Spleen (tissue), 13 donors: ENCODE results near the gene DPM1. TPM values are rescaled to one million over a fixed set of nuclear protein-coding genes. Genes with fewer than 3 reads are reported as not detected.

Source experiments
- DNase-seq: peaks from one replicate; pipeline ENCODE4 v3.0.0-alpha.2; 2020
- H3K27ac ChIP-seq, 8 donors: fragments of 200-600 bp; sonication (generic) in 7 of 8; 1 replicate in 4 of 8; 2 replicates in 4 of 8; pipeline versions ENCODE4 v1.5.0 to v1.8.0; 2016 to 2021; ENCODE audit warnings: inconsistent platforms in 4 of 8, mild to moderate bottlenecking in 4 of 8, moderate library complexity in 1 of 8
- H3K27me3 ChIP-seq, 7 donors: fragments of 200-600 bp; sonication (generic) in 6 of 7; replicated peaks in 1 of 7; 1 replicate in 4 of 7; 2 replicates in 3 of 7; pipeline versions ENCODE4 v1.5.0 to v1.8.0; 2016 to 2021; ENCODE audit warnings: inconsistent platforms in 3 of 7, mild to moderate bottlenecking in 1 of 7
- H3K36me3 ChIP-seq, 6 donors: fragments of 200-600 bp; sonication (generic) in 5 of 6; 1 replicate in 4 of 6; 2 replicates in 2 of 6; pipeline versions ENCODE4 v1.5.0 to v1.8.0; 2016 to 2021; ENCODE audit warnings: inconsistent platforms in 2 of 6
- H3K4me1 ChIP-seq, 6 donors: fragments of 200-600 bp; sonication (generic) in 5 of 6; 1 replicate in 3 of 6; 2 replicates in 3 of 6; pipeline versions ENCODE4 v1.5.0 to v1.8.0; 2016 to 2021; ENCODE audit warnings: inconsistent platforms in 3 of 6
- H3K4me3 ChIP-seq, 8 donors: fragments of 200-600 bp; sonication (generic) in 7 of 8; 1 replicate in 4 of 8; 2 replicates in 4 of 8; pipeline versions ENCODE4 v1.5.0 to v1.8.0; 2016 to 2021; ENCODE audit warnings: inconsistent platforms in 4 of 8, mild to moderate bottlenecking in 4 of 8, moderate library complexity in 2 of 8
- H3K9me3 ChIP-seq, 8 donors: fragments of 200-600 bp; sonication (generic) in 7 of 8; 1 replicate in 4 of 8; 2 replicates in 4 of 8; pipeline versions ENCODE4 v1.5.0 to v1.8.0; 2016 to 2021; ENCODE audit warnings: inconsistent platforms in 4 of 8
- POLR2A ChIP-seq, 3 donors: fragments of 450-650 bp; IDR thresholded peaks; one replicate each; pipeline ENCODE4 v1.5.1; 2017; ENCODE audit warnings: antibody characterized with exemption in 3 of 3, mild to moderate bottlenecking in 1 of 3
- POLR2AphosphoS5 ChIP-seq, 3 donors: sonication (generic); formaldehyde crosslinking; IDR thresholded peaks; one replicate each; pipeline ENCODE4 v1.5.1; 2017; ENCODE audit warnings: antibody characterized with exemption in 3 of 3
- WGBS, 5 donors: extraction: QIAGEN DNeasy Blood & Tissue Kit in 3 of 5; methylation state at CpG; one replicate each; pipeline versions ENCODE4 v1.1.5 to v1.1.7; 2013 to 2018; 5-methylcytosine and 5-hydroxymethylcytosine counted together
- intact Hi-C: fragments of 100-400 bp; cut with DNase I; formaldehyde crosslinking; loops from one replicate; pipeline ENCODE4 v1.15.0; 2023; ENCODE audit warnings: low total_unique reads
- long read RNA-seq, 2 donors: transcript quantifications; one replicate each; lab custom pipeline, GENCODE V29; 2026
- polyA plus RNA-seq, 3 donors: library from polyadenylated mRNA; stranded (reverse); fragments of 200-250 nt; gene quantifications; one replicate each; pipeline ENCODE4 v1.2.1, GENCODE V29; 2013
- total RNA-seq, 7 donors: library from RNA; depleted of rRNA in 3 of 7; stranded (reverse); fragments of >200 nt in 3 of 7; fragmentation: NEBNext Ultra II Directional in 4 of 7; extraction: Animal tissue kit (Norgen Biotek cat#: 25700) in 4 of 7; gene quantifications; one replicate each; pipeline versions ENCODE4 v1.1.0 to v1.2.1, GENCODE V29; 2016 to 2021
- TF ChIP-seq, protein P1 (sequence below), 11 experiments: fragments of 200-600 bp in 7 of 11; fragments of 450-650 bp in 4 of 11; sonication (generic) in 4 of 11; IDR thresholded peaks in 8 of 11; conservative IDR thresholded peaks in 3 of 11; 1 replicate in 7 of 11; 2 replicates in 4 of 11; pipeline versions ENCODE4 v1.4.0 to v1.8.0; 2016 to 2021; ENCODE audit warnings: antibody characterized with exemption in 11 of 11, inconsistent platforms in 4 of 11, mild to moderate bottlenecking in 1 of 11
- donor health status: healthy with polysubstance abuse.
- donor health status: DM: no; HTN: no; CAD: no; lungs with moderate emphysema.
- donor health status: DM: no; HTN: no; CAD: no.
- donor health status: Bipolar disorder and iron deficiency.
- donor health status: healthy.
- donor health status: DM: no; HTN: no; CAD: no.
- donor health status: DM: yes; HTN: yes; CAD: no.

DPM1 gene
- total RNA-seq (10 to 100 TPM; 28.1 to 62.5 (median 37.9) TPM), polyA plus RNA-seq (10 to 100 TPM; 40.7 to 65.0 (median 46.9) TPM)
- long read RNA-seq, donor 1, transcript DPM1-203 (9 exons, 1,075 nt) = major isoform, 10 of 76 reads
- long read RNA-seq, donor 1, partial matches to known transcripts = 50 of 76 reads
- long read RNA-seq, donor 1, other reads (novel, unspliced or antisense) = 15 of 76 reads
- long read RNA-seq, donor 2, transcript DPM1-203 (9 exons, 1,075 nt) = major isoform, 7 of 60 reads
- long read RNA-seq, donor 2, partial matches to known transcripts = 41 of 60 reads
- long read RNA-seq, donor 2, other reads (novel, unspliced or antisense) = 10 of 60 reads

DNA sequence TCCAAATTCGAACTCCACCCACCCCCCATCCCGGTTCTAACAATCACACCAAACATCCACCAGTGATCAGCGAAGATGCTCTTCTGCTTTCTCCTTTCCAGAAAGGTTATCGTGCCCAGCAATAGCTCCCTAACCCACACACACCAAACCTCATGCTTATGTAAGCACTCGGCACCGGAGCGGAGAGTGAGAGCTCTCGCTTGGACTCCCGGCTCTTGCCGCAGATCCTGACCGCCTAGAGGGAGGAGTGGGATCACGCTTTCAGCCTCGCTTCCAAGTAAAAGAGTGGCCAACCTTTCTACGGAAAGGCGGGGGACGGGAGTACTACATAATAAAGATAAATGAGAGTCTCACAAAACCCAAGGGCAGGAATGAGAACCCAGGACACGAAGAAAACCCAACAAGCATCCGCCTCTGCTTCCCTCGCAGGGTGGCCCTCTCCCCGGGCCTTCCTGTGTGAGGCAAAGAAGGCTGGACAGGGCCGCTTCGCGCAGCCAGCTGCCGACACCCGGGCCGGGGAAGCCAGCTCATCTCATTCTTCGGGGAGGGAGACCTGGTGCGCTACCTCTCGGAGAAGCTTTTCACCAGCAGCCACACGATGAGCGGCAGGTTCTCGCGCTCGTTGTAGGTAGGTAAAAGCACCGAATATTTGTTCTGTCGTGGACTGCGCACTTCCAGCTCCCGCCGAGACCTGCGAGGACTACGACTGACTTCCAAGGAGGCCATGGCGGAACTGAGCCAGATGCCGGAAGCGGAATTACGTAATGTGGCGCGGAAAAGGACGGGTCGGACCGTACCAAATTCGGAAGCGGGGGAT lies at the start of gene DPM1:
Gene DPM1, minus strand, starts transcription at position 735 of the 817 bp plus-strand sequence. Its CDS starts 9 bp downstream, at position 726.
- WGBS, 5 donors = 0 to 1% (median 0%) methylated on average over 49 to 52 of the region's 52 CpGs
- Histone ChIP-seq H3K36me3 (peaks cover 0 to 50% (median 19%) of the 10 kb centered on the region in 6 donors), H3K9me3 (no peaks in the 10 kb centered on the region), H3K4me3 (peak within 1 kb of the TSS; percentile 85 to 100 (median 98)), H3K27me3 (no peaks in the 10 kb centered on the region), H3K27ac (peak within 1 kb of the TSS; percentile 87 to 98 (median 94)), H3K4me1 (peaks cover 45 to 89% (median 65%) of the 10 kb centered on the region in 6 donors)
- intact Hi-C loops = no loop called here
- TF ChIP-seq, protein P1, sequence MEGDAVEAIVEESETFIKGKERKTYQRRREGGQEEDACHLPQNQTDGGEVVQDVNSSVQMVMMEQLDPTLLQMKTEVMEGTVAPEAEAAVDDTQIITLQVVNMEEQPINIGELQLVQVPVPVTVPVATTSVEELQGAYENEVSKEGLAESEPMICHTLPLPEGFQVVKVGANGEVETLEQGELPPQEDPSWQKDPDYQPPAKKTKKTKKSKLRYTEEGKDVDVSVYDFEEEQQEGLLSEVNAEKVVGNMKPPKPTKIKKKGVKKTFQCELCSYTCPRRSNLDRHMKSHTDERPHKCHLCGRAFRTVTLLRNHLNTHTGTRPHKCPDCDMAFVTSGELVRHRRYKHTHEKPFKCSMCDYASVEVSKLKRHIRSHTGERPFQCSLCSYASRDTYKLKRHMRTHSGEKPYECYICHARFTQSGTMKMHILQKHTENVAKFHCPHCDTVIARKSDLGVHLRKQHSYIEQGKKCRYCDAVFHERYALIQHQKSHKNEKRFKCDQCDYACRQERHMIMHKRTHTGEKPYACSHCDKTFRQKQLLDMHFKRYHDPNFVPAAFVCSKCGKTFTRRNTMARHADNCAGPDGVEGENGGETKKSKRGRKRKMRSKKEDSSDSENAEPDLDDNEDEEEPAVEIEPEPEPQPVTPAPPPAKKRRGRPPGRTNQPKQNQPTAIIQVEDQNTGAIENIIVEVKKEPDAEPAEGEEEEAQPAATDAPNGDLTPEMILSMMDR (IDR thresholded peaks at IDR 0.05 in 8 of 11, conservative IDR thresholded peaks at IDR 0.05 in 3 of 11) = no peak
- peak in 2 of 3 donors; percentile 54 to 68 for TF ChIP-seq POLR2A (IDR thresholded peaks at IDR 0.05)
- peak; percentile 88 to 99 (median 93) for TF ChIP-seq POLR2AphosphoS5 (IDR thresholded peaks at IDR 0.05)
- DNase-seq = peak; percentile 95

DNA sequence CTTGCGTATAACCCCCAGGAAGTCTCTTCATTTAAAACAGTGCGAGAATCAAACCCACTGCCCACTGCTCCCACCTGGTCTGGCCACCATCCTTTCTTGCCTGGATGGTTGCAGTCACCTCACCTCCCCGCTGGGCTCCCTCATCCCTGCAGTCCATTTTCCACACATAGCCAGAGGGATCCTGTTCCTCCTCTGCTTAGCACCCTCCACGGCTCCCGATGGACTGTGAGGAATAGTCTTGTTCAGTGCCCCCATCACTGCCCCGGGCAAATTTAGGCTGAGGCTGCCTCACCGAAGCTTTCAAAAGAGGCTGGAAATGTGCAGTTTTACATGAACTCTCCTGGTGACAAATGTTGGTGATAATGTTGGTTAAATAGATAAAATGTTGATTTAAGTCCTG lies 46.9 kb upstream of the DPM1 start:
- WGBS, 5 donors = 87 to 96% (median 92%) methylated on average over 7 of the region's 7 CpGs
- Histone ChIP-seq H3K9me3 (no peaks in the 10 kb centered on the region), H3K4me3 (no peak overlapping the region), H3K4me1 (no peaks in the 10 kb centered on the region), H3K36me3 (no peaks in the 10 kb centered on the region), H3K27ac (no peak overlapping the region), H3K27me3 (peaks cover 0 to 16% (median 0%) of the 10 kb centered on the region in 7 donors)
- DNase-seq = no peak
- intact Hi-C loops = no loop called here
- TF ChIP-seq POLR2AphosphoS5 (IDR thresholded peaks at IDR 0.05) (no peak), POLR2A (IDR thresholded peaks at IDR 0.05) (no peak)
- TF ChIP-seq, protein P1 (IDR thresholded peaks at IDR 0.05 in 8 of 11, conservative IDR thresholded peaks at IDR 0.05 in 3 of 11) = no peak

DNA sequence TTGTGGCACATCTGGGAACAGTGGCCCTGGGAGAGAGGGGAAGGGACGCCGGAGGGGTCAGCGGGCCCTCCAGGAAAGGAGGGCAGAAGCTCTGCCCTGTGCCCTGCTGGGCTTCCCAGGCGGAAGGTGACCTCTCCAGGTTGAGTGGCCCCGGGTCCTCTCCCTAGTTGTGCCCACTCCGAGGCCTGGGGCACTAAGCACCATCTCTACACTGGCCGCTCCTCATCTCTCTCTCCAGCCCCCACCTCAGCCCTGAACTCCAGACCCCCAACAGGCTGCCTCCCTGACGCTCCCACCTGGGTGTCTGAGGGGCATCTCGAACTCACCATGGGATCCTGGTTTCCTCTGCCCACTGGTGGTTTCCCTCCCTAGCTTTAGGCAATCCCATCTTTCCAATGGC lies 46.4 kb upstream of the DPM1 start:
- Histone ChIP-seq H3K36me3 (no peaks in the 10 kb centered on the region), H3K27me3 (peaks cover 0 to 20% (median 0%) of the 10 kb centered on the region in 7 donors), H3K9me3 (no peaks in the 10 kb centered on the region), H3K27ac (no peak overlapping the region), H3K4me1 (no peaks in the 10 kb centered on the region), H3K4me3 (no peak overlapping the region)
- no peak for TF ChIP-seq POLR2A (IDR thresholded peaks at IDR 0.05)
- 87 to 100% (median 96%) methylated on average over 6 to 9 of the region's 9 CpGs for whole genome bisulfite sequencing, 5 donors
- no peak for DNase-seq
- intact Hi-C loops = loop anchor here (5.0 kb wide), 1 partner anchor 298 kb away; no protein-coding TSS in a partner anchor

DNA sequence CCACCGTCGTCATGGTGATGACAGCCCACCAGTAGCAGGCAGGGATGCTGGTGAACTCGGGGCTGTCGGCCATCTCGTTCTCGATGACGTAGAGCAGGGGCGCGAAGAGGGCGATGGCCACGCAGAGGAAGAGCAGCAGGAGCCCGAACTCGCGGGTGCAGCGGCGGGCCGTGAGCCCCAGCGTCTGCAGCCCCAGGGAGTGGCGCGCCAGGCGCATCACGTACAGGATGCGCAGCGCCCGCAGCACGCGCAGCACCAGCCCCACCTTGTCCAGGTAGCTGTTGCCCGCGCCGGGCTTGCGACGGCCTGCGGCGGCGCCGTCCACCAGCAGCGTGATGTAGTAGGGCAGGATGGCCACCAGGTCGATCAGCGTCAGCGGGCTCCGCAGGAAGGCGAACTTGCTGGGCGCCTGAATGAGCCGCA lies 46.0 kb upstream of the DPM1 start:
- Histone ChIP-seq H3K4me3 (no peak overlapping the region), H3K27me3 (peaks cover 0 to 19% (median 0%) of the 10 kb centered on the region in 7 donors), H3K36me3 (no peaks in the 10 kb centered on the region), H3K27ac (no peak overlapping the region), H3K4me1 (no peaks in the 10 kb centered on the region), H3K9me3 (no peaks in the 10 kb centered on the region)
- peak; percentile 69 for DNase-seq
- TF ChIP-seq POLR2AphosphoS5 (IDR thresholded peaks at IDR 0.05) = no peak
- TF ChIP-seq, protein P1 (IDR thresholded peaks at IDR 0.05 in 8 of 11, conservative IDR thresholded peaks at IDR 0.05 in 3 of 11) = no peak
- no peak for TF ChIP-seq POLR2A (IDR thresholded peaks at IDR 0.05)
- 90 to 96% (median 94%) methylated on average over 41 to 44 of the region's 44 CpGs for WGBS, 5 donors
- intact Hi-C loops = loop anchor here (5.0 kb wide), 1 partner anchor 298 kb away; no protein-coding TSS in a partner anchor
